ENCODE results near the gene NTN4.
"Not testable (repeated sequence)": the region's sequence is repeated elsewhere in the genome, so short reads cannot be mapped to it uniquely, and the experiment has no call there.

The NTN4 gene

DNA sequence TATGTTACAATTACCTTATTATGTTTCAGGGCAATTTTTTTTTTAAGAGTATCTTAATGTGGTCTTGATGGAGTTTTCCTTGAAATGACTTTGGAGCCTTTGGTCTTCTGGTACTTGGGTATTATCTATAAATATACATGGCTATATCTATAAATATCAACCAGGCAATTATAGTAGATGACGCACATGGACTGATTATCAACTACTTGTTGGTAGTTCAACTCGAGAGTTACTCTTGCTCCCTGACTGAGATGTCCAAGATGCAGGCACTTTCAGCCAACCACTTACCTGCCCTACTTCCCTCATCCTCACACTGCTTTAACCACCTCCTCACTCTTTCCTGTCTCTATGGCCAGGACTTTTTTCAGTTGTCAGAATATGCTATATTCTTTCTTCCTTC is 85.4 kb downstream of the NTN4 start:
- DNase-seq, result no peak

DNA sequence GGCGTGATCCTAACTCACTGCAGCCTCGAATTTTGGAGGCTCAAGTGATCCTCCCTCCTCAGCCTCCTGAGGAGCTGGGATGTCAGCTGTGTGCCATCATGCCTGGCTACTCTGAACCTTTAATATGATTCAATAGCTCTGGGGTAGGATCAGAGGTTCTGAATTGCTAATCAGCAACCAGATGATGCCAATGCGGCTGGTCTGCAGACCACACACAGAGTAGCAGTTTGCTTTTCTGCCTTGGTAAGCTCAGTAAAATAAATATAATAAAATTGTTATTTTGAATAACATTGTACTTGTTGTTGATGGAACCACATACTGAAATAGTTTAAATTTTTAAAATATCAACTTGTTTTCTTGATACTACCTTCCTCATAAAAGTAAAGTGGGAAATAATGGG is 86.6 kb downstream of the NTN4 start:
- DNase-seq, result no peak

DNA sequence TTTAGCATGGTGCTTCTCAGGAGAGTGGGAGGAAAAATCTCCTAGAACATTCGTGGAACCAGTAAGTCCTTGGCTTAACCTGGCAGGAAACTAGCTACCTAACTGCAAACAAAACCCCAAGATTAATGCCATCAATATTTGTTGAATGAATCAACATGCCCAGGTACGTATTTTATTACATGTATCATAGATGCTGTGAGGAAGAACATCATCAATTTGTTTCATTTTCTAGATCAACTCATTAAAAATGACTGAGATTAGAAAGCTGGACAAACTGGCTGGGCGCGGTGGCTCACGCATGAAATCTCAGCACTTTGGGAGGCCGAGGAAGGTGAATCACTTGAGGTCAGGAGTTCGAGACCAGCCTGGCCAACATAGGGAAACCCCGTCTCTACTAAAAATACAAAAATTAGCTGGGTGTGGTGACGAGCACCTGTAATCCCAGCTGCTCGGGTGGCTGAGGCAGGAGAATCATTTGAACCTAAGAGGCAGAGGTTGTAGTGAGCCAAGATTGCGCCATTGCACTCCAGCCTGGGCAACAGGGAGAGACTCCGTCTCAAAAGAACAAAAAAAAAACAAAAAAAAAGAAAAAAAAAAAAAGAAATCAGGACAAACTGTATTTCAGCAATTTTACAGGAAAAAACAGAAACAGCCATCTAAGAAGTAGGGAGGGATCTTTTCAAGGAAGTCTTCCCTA is 88.7 kb downstream of the NTN4 start:
- no peak for DNase-seq

DNA sequence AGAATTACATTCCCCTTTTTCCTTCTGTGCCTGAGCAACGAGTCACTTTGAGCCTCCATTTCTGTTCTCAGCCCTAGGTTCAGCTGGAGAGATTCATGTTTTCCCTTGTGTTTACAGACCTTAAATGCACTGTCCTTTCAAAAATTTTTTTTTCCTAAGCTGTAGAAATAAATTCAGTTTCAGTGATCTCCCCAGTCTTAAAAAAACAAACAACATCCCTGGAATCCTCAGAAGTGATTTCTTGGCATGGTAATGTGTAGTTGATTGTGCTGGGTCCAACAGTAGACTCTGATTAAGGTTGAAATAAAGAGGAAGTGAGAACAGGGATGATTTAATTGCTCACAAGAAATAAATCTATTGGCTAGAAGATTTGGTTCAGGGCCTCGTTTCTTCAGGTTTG is 89.3 kb downstream of the NTN4 start:
- no peak for DNase-seq

GRCh38 chr12:95700316-95700785 is 90.2 kb downstream of the NTN4 start:
- DNase-seq, result no peak

DNA sequence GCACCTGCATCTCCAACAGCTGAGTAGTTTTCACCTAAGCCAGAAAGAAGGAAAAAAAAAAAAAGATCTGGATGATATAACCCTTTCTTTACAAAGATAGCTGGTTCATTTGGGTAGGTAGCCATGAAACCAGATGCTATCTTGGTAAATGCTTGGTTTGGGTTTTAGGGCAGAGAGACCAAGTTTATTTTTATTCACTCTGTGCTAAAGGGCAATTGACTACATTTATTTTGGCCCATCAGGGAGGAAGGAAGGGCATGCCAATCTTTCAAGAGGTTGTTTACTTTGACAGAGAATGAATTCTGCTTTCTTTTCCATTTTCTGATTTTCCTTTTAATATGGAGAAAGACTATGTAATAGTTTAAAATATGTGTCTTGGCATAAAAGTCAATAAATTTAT is 91.0 kb downstream of the NTN4 start:
- DNase-seq, result no peak

DNA sequence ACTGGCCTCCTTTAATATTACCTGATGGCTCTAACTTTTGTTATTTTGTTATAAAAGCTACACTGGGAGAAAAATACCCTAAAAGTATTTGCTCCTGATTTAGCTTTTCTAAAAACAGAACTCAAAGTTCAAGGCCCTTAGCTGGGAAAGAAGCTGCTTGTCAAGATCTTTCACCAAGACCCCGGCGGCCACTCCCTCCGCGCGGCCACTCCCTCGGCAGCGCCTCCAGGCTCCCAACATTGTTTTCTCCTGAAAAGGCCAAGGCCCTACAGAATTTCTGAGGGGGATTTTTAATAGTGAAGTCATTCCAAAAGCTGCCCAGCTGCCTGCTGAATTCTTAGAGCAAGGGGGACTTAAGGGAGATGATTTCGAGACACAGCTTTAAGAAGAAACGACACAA is 96.4 kb downstream of the NTN4 start:
- DNase-seq, result no peak

- DNase-seq, result no peak
Measured at GRCh38 chr12:95693689-95694088, 96.9 kb downstream of the NTN4 start.

DNA sequence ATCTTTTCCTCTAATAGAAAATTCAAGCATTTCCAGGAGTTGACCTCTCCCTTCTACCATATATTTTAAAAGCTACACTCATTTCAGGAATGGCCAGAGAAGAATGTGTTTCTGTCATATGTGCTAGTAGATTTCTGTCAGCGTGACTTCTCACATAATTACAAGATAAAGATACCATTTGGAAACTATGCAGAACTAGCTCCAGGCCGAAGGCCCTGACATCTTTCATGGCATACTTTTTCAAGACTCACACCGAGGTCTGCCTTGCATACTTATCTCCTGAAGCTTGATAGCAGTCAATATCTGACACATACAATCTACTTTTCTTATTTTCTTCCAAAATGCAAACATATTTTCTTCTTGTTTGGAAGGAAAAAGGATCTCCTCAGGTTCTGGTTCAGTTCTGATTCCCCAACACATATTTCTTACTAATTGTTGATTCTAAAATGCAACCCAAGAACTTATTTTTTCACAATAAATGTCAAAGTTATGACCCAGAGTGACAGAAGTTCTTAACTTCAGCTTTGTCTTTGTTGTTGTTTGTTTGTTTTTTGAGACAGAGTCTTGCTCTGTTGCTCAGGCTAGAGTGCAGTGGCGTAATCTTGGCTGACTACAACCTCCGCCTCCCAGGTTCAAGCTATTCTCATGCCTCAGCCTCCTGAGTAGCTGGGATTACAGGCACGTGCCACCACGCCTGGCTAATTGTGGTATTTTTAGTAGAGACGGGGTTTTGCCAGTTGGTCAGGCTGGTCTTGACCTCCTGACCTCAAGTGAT is 99.5 kb downstream of the NTN4 start:
- DNase-seq, result no peak

- DNase-seq, result no peak
Measured at GRCh38 chr12:95687937-95688336, 102.6 kb downstream of the NTN4 start.

- no peak for DNase-seq
Measured at GRCh38 chr12:95683418-95683817, 107.1 kb downstream of the NTN4 start.

DNA sequence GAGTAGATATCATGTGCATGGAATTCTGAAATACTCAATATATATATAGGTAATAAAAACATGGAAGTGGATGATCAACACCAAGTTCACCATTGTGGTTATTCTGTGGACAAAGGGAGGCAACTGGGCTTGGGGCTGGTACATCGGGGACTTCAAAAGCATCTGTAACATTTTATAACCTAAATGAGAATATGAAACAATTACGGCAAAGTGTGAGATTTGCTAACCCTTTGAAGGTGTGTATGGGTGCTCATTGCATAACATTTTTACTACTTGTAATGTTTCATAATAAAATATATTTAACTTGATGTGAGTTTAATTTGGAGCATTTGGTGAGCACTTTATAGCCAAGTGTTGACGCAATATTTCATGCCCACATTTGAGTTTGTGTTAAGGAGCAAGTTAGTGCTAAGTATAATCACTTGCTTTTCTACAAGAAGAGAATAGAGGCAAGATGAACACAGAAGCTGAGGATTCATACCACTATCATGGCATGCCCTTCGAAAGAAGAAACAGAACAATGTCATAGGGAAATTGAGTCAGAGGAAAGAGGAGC is 109.3 kb downstream of the NTN4 start:
- DNase-seq, result no peak

GRCh38 chr12:95678684-95679083 is 111.9 kb downstream of the NTN4 start:
- DNase-seq, result no peak

- DNase-seq, result not testable (repeated sequence)
Measured at GRCh38 chr12:95677782-95678181, 112.8 kb downstream of the NTN4 start.

DNA sequence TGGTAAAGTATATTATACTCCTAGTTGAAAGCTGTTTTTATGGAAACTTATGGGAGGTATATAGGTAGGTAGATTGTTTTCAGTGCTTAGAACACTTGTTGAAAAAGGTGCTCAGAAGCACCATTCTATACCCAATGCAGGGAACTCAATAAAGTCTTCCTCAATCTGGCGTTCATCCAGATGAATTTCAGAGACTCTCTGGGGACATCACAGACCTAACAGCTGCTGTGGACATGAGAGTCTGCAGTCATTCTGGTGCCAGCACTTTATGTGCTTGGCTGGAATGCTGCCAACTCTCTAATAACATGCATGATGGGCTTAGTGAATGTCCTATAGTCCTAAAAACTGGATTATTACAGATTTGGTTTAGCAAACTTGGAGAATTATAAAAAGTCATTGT is 115.9 kb downstream of the NTN4 start:
- no peak for DNase-seq

- no peak for DNase-seq
Measured at GRCh38 chr12:95674163-95674562, 116.4 kb downstream of the NTN4 start.

DNA sequence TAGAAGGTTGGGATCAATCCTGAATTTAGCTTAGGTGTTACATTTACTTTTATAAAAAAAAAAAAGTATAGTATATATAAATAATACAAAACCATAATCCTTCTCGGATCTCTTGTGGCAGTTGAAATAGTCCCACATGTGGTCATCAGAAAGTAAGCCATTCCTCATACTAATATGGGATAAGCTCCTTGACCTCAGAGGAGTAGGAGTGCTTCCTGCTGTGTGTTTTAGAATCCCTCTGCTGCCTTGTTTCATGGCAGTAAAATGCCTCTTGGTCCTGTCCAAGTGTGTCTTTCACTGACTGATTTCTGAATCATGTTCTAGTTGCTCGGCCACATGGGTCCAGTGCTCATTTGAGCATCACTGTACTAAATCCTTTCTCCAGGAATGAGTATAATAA is 117.0 kb downstream of the NTN4 start:
- DNase-seq, result no peak

DNA sequence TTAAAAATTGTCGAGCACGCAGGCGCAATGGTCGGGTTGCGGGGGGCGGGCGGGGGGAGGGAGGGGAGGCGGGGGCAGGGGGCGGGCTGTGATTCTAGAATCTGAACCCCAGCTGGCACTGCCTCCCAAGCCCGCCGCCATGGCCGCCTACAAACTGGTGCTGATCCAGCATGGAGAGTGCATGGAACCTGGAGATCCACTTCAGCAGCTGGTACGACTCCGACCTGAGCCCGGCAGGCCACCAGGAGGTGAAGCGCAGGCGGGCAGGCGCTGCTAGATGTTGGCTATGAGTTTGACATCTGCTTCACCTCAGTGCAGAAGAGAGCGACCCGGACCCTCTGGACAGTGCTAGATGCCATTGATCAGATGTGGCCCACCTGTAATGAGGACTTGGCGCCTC is 118.4 kb downstream of the NTN4 start:
- DNase-seq, result no peak

- no peak for DNase-seq
Measured at GRCh38 chr12:95671265-95671664, 119.3 kb downstream of the NTN4 start.

GRCh38 chr12:95663525-95663924 is 127.0 kb downstream of the NTN4 start:
- DNase-seq, result no peak

DNA sequence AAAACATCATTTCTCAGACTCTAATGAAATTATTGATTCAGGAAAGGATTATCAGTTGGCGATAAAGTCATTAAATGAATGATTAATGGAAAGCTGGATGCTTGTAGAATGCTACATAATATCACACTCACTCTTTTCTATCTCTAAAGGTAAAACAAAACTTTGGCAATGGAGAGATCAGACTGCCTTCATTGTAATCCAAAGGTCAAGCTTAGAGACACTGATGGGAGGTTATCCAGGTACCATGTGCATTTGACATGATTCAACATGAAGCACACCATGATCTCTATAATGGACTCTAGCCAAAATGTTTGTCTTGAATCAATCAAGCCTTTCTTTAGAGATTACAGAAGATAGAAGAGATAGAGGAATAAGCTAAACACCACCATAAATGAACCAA is 129.2 kb downstream of the NTN4 start:
- DNase-seq, result no peak

GRCh38 chr12:95658386-95658785 is 132.2 kb downstream of the NTN4 start:
- no peak for DNase-seq

- DNase-seq, result not testable (repeated sequence)
Measured at GRCh38 chr12:95654665-95655064, 135.9 kb downstream of the NTN4 start.
